Cardiac fibroblast (primary cell): ENCODE results near the gene ACBD7.

Source experiments
- DNase-seq, 2 donors: peaks; one replicate each; pipeline versions ENCODE4 v3.0.0 to v3.0.0-alpha.2; 2010; ENCODE audit warnings: low read depth in 2 of 2
- H3K4me3 ChIP-seq, 2 donors: replicated peaks in 1 of 2; 1 replicate in 1 of 2; 2 replicates in 1 of 2; pipeline ENCODE4 v1.5.1; 2011; ENCODE audit warnings: low read depth in 2 of 2, low read length in 2 of 2, mild to moderate bottlenecking in 2 of 2, moderate library complexity in 1 of 2
- CTCF ChIP-seq: IDR thresholded peaks from one replicate; pipeline ENCODE4 v1.5.1; 2011; ENCODE audit warnings: low read depth, mild to moderate bottlenecking, low read length, inconsistent platforms

ACBD7 gene

GRCh38 chr10:15037691-15038090 is 50.9 kb downstream of the ACBD7 start:
- no peak for TF ChIP-seq CTCF
- H3K4me3 ChIP-seq: no peak overlapping the region
- DNase-seq: no peak

DNA sequence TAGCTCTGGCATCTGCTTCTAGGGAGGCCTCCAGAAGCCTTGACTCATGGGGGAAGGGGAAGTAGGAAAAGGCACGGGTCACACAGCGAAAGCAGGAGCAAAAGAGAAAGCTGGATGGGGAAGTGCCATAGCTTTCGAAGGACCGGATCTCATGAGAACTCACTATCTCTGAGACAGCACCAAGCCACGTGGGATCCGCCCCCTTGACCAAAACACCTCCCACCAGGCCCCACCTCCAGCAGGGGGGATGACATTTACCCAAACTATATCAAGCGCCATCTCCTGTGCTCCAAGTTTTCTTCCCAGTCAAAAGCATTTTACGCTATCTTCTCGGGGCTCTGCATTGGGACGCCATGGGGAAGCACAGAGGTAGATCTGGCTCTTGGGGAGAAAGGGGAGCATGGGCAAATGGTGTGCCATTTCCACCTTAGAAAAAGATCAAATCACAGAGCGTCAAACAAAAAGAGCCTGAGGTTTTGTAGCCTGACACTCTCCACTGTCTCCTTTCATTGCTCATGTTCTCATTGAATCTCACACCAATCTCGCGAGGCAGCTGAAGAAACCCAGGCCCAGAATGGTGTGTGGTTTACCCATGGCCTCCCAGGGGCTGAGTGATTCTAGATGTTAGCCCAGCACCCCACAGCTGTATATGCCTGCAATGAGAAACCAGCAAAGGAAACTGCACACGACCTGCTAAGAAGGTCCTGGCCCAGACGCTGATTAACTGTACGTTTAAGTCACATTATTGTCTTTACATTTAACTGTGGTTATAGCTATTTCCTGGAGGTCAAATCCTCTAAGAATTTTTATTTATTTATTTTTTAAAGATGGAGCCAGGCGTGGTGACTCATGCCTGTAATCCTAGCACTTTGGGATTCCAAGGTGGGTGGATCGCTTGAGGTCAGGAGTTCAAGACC is 52.9 kb downstream of the ACBD7 start:
- DNase-seq: peak; percentile 10 to 80
- no peak overlapping the region for H3K4me3 ChIP-seq
- no peak for TF ChIP-seq CTCF

DNA sequence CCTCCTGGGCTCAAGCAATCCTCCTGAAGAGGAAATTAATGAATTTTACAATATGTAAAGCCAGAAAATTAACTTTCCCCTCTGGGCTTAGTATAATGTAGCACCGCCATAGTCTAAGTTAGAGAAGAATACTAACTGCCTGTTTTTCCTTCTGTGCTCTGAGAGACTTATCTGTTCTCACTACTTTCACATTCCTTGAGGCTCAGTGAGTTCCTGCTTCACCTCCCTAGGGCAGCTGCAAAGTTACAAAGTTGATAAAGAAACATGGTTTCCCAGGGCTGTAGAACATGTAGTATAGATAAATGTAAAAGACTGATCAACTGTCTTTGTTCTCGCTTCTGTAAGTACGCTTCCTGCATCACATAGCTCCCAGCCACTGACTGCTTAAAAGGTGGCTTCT is 60.8 kb downstream of the ACBD7 start:
- no peak for TF ChIP-seq CTCF
- H3K4me3 ChIP-seq: no peak overlapping the region
- DNase-seq: peak; percentile 8 to 33
